Measurements from ENCODE around the gene EXTL1. TPM values are rescaled to one million over a fixed set of nuclear protein-coding genes. Genes with fewer than 3 reads are reported as not detected.
A peak's percentile ranks its signal among the peaks of the same experiment; 100 is the strongest.

EXTL1 gene
- total and polyA plus RNA-seq, 3 donors from 2014 or later: 1.3 to 2.8 (median 1.3) TPM

DNA sequence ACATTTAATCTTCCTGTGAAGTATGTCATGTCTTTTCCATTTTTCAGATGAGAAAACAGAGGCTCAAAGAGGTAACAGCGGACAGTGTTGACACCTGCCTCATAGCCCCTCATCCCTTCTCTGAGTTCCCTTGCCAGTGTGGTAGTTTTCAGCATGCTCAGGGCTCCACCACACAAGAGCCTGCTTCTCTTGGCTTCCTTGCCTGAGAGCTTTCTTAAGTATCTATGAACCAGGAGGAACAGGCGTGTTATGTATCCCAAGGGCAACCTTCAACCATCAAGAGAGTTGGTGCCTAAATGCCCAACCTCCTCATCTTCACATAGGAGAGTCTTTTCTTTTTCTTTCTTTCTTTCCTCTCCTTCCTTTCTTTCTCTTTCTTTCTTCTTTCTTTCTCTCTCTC, 17.8 kb upstream of the EXTL1 start:
- Histone ChIP-seq H3K36me3 (ENCODE audit: low read depth, missing control alignments) (no peaks in the 10 kb centered on the region), H3K27me3 (no peaks in the 10 kb centered on the region), H3K27ac (no peak overlapping the region), H3K4me3 (no peak overlapping the region), H3K4me1 (peaks cover 26% of the 10 kb centered on the region), H3K9me3 (no peaks in the 10 kb centered on the region)
- intact Hi-C loops (cut with DNase I; ENCODE audit: low total_unique reads): no loop called here
- 75 to 92% methylated on average over 2 of the region's 2 CpGs for WGBS, 2 donors
- TF ChIP-seq POLR2A (IDR thresholded peaks at IDR 0.05): no peak
- TF ChIP-seq, protein P1, sequence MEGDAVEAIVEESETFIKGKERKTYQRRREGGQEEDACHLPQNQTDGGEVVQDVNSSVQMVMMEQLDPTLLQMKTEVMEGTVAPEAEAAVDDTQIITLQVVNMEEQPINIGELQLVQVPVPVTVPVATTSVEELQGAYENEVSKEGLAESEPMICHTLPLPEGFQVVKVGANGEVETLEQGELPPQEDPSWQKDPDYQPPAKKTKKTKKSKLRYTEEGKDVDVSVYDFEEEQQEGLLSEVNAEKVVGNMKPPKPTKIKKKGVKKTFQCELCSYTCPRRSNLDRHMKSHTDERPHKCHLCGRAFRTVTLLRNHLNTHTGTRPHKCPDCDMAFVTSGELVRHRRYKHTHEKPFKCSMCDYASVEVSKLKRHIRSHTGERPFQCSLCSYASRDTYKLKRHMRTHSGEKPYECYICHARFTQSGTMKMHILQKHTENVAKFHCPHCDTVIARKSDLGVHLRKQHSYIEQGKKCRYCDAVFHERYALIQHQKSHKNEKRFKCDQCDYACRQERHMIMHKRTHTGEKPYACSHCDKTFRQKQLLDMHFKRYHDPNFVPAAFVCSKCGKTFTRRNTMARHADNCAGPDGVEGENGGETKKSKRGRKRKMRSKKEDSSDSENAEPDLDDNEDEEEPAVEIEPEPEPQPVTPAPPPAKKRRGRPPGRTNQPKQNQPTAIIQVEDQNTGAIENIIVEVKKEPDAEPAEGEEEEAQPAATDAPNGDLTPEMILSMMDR (IDR thresholded peaks at IDR 0.05): no peak
- DNase-seq: no peak

GRCh38 chr1:26005434-26006105, 16.0 kb upstream of the EXTL1 start:
- intact Hi-C loops (cut with DNase I; ENCODE audit: low total_unique reads): no loop called here
- DNase-seq: no peak
- H3K4me3 ChIP-seq: no peak overlapping the region
- 65 to 68% methylated on average over 3 to 4 of the region's 4 CpGs for WGBS, 2 donors
- H3K27ac ChIP-seq: no peak overlapping the region
- no peaks in the 10 kb centered on the region for H3K36me3 ChIP-seq (ENCODE audit: low read depth, missing control alignments)
- peaks cover 18% of the 10 kb centered on the region for H3K4me1 ChIP-seq
- H3K27me3 ChIP-seq: no peaks in the 10 kb centered on the region
- H3K9me3 ChIP-seq: no peaks in the 10 kb centered on the region
- TF ChIP-seq POLR2A (IDR thresholded peaks at IDR 0.05): no peak
- TF ChIP-seq, protein P1 (IDR thresholded peaks at IDR 0.05): no peak

DNA sequence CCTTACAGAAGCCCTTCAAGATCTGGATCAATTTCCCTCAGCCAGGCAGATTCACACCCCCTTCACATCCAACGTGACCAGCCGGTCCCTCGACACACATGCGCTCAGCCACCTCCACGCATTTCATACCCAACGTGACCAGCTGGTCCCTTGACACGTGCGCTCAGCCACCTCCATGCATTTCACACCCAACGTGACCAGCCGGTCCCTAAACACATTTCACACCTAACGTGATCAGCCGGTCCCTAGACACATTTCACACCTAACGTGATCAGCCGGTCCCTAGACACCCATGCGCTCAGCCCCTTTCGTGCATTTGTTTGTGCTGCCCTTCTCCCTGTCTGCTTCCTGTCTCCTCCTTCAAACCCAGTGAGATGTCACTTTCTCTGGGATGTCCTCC, 14.9 kb upstream of the EXTL1 start:
- TF ChIP-seq POLR2A (IDR thresholded peaks at IDR 0.05): no peak
- Histone ChIP-seq H3K4me3 (no peak overlapping the region), H3K27me3 (no peaks in the 10 kb centered on the region), H3K27ac (no peak overlapping the region), H3K4me1 (peaks cover 18% of the 10 kb centered on the region), H3K36me3 (ENCODE audit: low read depth, missing control alignments) (no peaks in the 10 kb centered on the region), H3K9me3 (no peaks in the 10 kb centered on the region)
- WGBS, 2 donors: 89 to 94% methylated on average over 16 of the region's 16 CpGs
- DNase-seq: no peak
- intact Hi-C loops (cut with DNase I; ENCODE audit: low total_unique reads): no loop called here

- H3K4me3 ChIP-seq: no peak overlapping the region
- no peaks in the 10 kb centered on the region for H3K9me3 ChIP-seq
- H3K27me3 ChIP-seq: no peaks in the 10 kb centered on the region
- WGBS, 2 donors: 60 to 78% methylated on average over 6 of the region's 6 CpGs
- intact Hi-C loops (cut with DNase I; ENCODE audit: low total_unique reads): no loop called here
- no peak for DNase-seq
- no peaks in the 10 kb centered on the region for H3K36me3 ChIP-seq (ENCODE audit: low read depth, missing control alignments)
- no peak overlapping the region for H3K27ac ChIP-seq
- H3K4me1 ChIP-seq: peaks cover 12% of the 10 kb centered on the region
- TF ChIP-seq, protein P1 (IDR thresholded peaks at IDR 0.05): peak in 2 of 3 experiments; percentile 8 to 20
- no peak for TF ChIP-seq POLR2A (IDR thresholded peaks at IDR 0.05)
These were observed 11.7 kb upstream of the EXTL1 start for GRCh38 chr1:26009796-26010447.

DNA sequence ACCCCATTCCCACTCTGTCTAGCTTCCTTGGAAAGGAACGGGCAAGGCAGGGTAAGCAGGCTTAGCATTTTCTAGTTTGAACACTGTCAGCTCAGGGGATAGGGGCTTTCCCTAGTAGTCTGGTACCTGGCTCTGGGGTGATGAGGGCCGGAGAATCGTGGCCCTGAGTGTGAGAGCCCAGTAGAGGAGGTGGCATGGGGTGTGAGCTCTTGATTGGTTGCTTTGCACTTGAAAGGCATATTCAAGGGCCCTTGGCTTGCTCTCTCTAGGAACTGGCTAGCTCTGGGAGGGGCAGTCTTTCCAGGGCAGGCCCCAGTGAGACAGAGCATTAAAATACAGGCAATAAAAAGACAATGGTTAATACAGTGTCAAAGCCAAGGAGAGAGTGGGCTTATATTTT, 10.8 kb upstream of the EXTL1 start:
- no peaks in the 10 kb centered on the region for H3K9me3 ChIP-seq
- WGBS, 2 donors: 72 to 83% methylated on average over 3 of the region's 3 CpGs
- H3K36me3 ChIP-seq (ENCODE audit: low read depth, missing control alignments): no peaks in the 10 kb centered on the region
- H3K27ac ChIP-seq: no peak overlapping the region
- no peak for TF ChIP-seq POLR2A (IDR thresholded peaks at IDR 0.05)
- TF ChIP-seq, protein P1 (IDR thresholded peaks at IDR 0.05): no peak
- intact Hi-C loops (cut with DNase I; ENCODE audit: low total_unique reads): no loop called here
- no peak overlapping the region for H3K4me3 ChIP-seq
- H3K4me1 ChIP-seq: peaks cover 3% of the 10 kb centered on the region
- DNase-seq: no peak
- no peaks in the 10 kb centered on the region for H3K27me3 ChIP-seq
